Measurements from ENCODE around the gene AFAP1. TPM values are rescaled to one million over a fixed set of nuclear protein-coding genes. Genes with fewer than 3 reads are reported as not detected.
A peak's percentile ranks its signal among the peaks of the same experiment; 100 is the strongest.

The AFAP1 gene
- total RNA-seq, 2 experiments from 2014 or later: not detected

DNA sequence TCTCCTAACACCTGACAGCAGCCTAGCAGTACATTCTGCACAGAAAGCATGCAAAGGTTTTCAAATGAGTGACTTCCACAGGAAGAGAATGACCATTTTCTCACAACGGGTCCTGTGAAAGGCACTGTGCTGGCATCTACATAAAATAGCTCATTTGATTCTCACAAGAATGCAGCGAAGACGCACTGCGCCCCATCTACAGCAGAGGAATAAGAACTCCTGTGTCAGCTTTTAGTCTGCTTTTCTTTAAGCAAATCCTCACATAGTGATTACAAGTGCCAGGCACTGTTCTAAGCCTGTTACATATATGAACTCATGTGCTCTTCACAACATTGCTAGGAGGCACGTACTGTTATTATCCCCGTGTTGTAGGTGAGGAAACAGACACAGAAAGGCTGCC is 62.5 kb downstream of the AFAP1 start:
- TF ChIP-seq EZH2phosphoT487 (IDR thresholded peaks at IDR 0.05; ENCODE audit: borderline replicate concordance, low read depth, low read length) (no peak), CTCF (conservative IDR thresholded peaks at IDR 0.05; ENCODE audit: low read length) (no peak)
- Histone ChIP-seq H3K4me3 (ENCODE audit: low read depth, low read length, poor library complexity, severe bottlenecking) (no peak overlapping the region), H3K9me2 (ENCODE audit: insufficient read depth, low read length) (no peaks in the 10 kb centered on the region), H3K4me2 (ENCODE audit: low read length) (no peak overlapping the region), H2AFZ (ENCODE audit: low read length) (no peak overlapping the region), H3K9me3 (ENCODE audit: low read length) (no peaks in the 10 kb centered on the region), H3K36me3 (ENCODE audit: insufficient read depth, low read length) (no peaks in the 10 kb centered on the region), H3K79me2 (ENCODE audit: insufficient read depth, low read depth, low read length) (no peaks in the 10 kb centered on the region), H3K4me1 (ENCODE audit: insufficient read depth, low read length, poor library complexity, severe bottlenecking) (no peaks in the 10 kb centered on the region), H3K27ac (ENCODE audit: low read depth, low read length, poor library complexity, severe bottlenecking) (no peak overlapping the region), H4K20me1 (ENCODE audit: insufficient read depth, low read length) (no peaks in the 10 kb centered on the region)
- intact Hi-C loops (cut with micrococcal nuclease; ENCODE audit: unreplicated experiment): no loop called here
- ChIA-PET POLR2A (no interaction called here), CTCF (ENCODE audit: unreplicated experiment) (no interaction called here)
- DNase-seq (ENCODE audit: low spot score): no peak
- BruUV-seq (replicated peaks): no TSS peak

DNA sequence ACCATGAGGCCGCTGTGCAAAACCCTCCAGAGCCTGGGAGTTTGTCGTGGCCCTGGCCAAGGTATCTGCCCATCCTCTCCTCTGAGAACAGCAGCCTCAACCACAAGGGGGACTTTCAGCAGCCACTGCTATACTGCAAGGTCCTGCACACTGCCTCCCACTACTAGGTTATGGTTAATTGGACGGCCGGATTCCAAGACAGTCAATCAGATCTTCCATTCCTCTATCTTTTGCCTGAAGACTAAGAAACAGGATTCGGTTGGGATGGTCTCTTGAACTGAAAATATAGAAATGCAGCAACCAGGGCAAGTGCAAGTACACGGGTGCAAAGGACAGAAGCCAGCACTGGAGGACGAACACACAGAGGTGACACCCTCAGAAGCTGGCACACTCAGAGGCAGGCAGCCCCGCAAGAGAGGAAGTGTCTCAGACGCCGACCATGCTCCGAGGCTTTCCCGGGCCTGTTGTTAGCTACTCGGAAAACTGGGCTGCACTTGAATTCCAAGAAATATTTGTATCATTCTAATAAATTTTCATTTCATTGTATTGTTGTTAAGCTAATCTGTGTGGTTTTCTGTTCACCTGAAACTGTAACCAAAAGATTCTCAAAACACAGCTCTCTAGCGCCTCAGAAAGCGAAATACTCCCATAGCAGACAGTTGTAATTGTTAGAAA is 63.3 kb downstream of the AFAP1 start:
- DNase-seq (ENCODE audit: low spot score): no peak
- no peaks in the 10 kb centered on the region for H3K79me2 ChIP-seq (ENCODE audit: insufficient read depth, low read depth, low read length)
- CTCF ChIA-PET (ENCODE audit: unreplicated experiment): no interaction called here
- H2AFZ ChIP-seq (ENCODE audit: low read length): no peak overlapping the region
- no TSS peak for BruUV-seq (replicated peaks)
- no peaks in the 10 kb centered on the region for H4K20me1 ChIP-seq (ENCODE audit: insufficient read depth, low read length)
- H3K4me2 ChIP-seq (ENCODE audit: low read length): no peak overlapping the region
- H3K4me1 ChIP-seq (ENCODE audit: insufficient read depth, low read length, poor library complexity, severe bottlenecking): no peaks in the 10 kb centered on the region
- H3K4me3 ChIP-seq (ENCODE audit: low read depth, low read length, poor library complexity, severe bottlenecking): no peak overlapping the region
- POLR2A ChIA-PET: no interaction called here
- H3K9me3 ChIP-seq (ENCODE audit: low read length): no peaks in the 10 kb centered on the region
- 0 out of 2 replicates have a peak, but pooled peaks have one; percentile 8 for TF ChIP-seq CTCF (conservative IDR thresholded peaks at IDR 0.05; ENCODE audit: low read length)
- no peak for TF ChIP-seq EZH2phosphoT487 (IDR thresholded peaks at IDR 0.05; ENCODE audit: borderline replicate concordance, low read depth, low read length)
- H3K36me3 ChIP-seq (ENCODE audit: insufficient read depth, low read length): no peaks in the 10 kb centered on the region
- intact Hi-C loops (cut with micrococcal nuclease; ENCODE audit: unreplicated experiment): no loop called here
- H3K9me2 ChIP-seq (ENCODE audit: insufficient read depth, low read length): no peaks in the 10 kb centered on the region
- no peak overlapping the region for H3K27ac ChIP-seq (ENCODE audit: low read depth, low read length, poor library complexity, severe bottlenecking)

DNA sequence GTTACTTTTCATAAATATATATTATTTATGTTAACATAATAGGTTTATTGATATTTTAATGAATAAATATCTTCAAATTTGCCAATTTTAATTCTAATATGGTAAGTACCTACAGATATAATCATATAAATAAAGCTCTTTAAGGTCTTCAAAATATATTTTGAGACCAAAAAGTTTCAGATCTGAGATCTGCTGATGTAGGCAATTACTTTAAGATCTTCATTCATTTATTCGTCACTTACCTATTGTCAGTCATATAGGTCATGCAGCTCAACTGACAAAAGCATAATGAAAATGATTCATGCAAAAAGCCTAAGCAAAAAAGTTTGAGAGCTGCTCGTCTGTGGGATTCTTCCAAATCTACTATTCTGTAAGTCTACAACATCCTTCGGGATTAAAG is 64.8 kb downstream of the AFAP1 start:
- intact Hi-C loops (cut with micrococcal nuclease; ENCODE audit: unreplicated experiment): no loop called here
- H3K4me1 ChIP-seq (ENCODE audit: insufficient read depth, low read length, poor library complexity, severe bottlenecking): no peaks in the 10 kb centered on the region
- no peaks in the 10 kb centered on the region for H3K9me2 ChIP-seq (ENCODE audit: insufficient read depth, low read length)
- no peaks in the 10 kb centered on the region for H4K20me1 ChIP-seq (ENCODE audit: insufficient read depth, low read length)
- no peaks in the 10 kb centered on the region for H3K9me3 ChIP-seq (ENCODE audit: low read length)
- no peak for TF ChIP-seq EZH2phosphoT487 (IDR thresholded peaks at IDR 0.05; ENCODE audit: borderline replicate concordance, low read depth, low read length)
- TF ChIP-seq CTCF (conservative IDR thresholded peaks at IDR 0.05; ENCODE audit: low read length): no peak
- POLR2A ChIA-PET: no interaction called here
- no peak overlapping the region for H3K4me2 ChIP-seq (ENCODE audit: low read length)
- H3K27ac ChIP-seq (ENCODE audit: low read depth, low read length, poor library complexity, severe bottlenecking): no peak overlapping the region
- no peaks in the 10 kb centered on the region for H3K79me2 ChIP-seq (ENCODE audit: insufficient read depth, low read depth, low read length)
- BruUV-seq (replicated peaks): no TSS peak
- CTCF ChIA-PET (ENCODE audit: unreplicated experiment): no interaction called here
- no peak for DNase-seq (ENCODE audit: low spot score)
- H2AFZ ChIP-seq (ENCODE audit: low read length): no peak overlapping the region
- H3K36me3 ChIP-seq (ENCODE audit: insufficient read depth, low read length): no peaks in the 10 kb centered on the region
- no peak overlapping the region for H3K4me3 ChIP-seq (ENCODE audit: low read depth, low read length, poor library complexity, severe bottlenecking)
